Stomach smooth muscle (tissue), 2 donors: ENCODE results near the gene NFIA.

Experiments used
- H3K27ac ChIP-seq: one replicate; pipeline ENCODE4 v1.7.0; 2013; ENCODE audit warnings: mild to moderate bottlenecking, low read length, inconsistent platforms
- H3K27me3 ChIP-seq, 2 donors: one replicate each; pipeline ENCODE4 v1.7.0; 2013; ENCODE audit warnings: low read length in 2 of 2; ENCODE audit not compliant: insufficient read depth in 2 of 2, control insufficient read depth in 1 of 2
- H3K36me3 ChIP-seq, 2 donors: one replicate each; pipeline ENCODE4 v1.7.0; 2013; ENCODE audit warnings: low read length in 2 of 2; ENCODE audit not compliant: control insufficient read depth in 2 of 2, insufficient read depth in 2 of 2
- H3K4me1 ChIP-seq: one replicate; pipeline ENCODE4 v1.7.0; 2013; ENCODE audit warnings: low read length; ENCODE audit not compliant: control insufficient read depth, insufficient read depth
- H3K4me3 ChIP-seq, 2 donors: one replicate each; pipeline ENCODE4 v1.7.0; 2013; ENCODE audit warnings: low read length in 2 of 2
- H3K9ac ChIP-seq, 2 donors: one replicate each; pipeline ENCODE4 v1.7.0; 2013; ENCODE audit warnings: low read length in 2 of 2, mild to moderate bottlenecking in 1 of 2
- H3K9me3 ChIP-seq, 2 donors: one replicate each; pipeline ENCODE4 v1.7.0; 2013; ENCODE audit warnings: low read length in 2 of 2; ENCODE audit not compliant: control insufficient read depth in 2 of 2
- donor health status: healthy.
- donor health status: Pancreatic carcinoma.

NFIA gene

GRCh38 chr1:61247881-61248752 lies 165.8 kb downstream of the NFIA start:
- H3K36me3 ChIP-seq, result no peaks in the 10 kb centered on the region
- no peak overlapping the region for H3K9ac ChIP-seq
- H3K27me3 ChIP-seq, result no peaks in the 10 kb centered on the region
- no peak overlapping the region for H3K27ac ChIP-seq
- peaks cover 12% of the 10 kb centered on the region for H3K4me1 ChIP-seq
- H3K4me3 ChIP-seq, result no peak overlapping the region
- H3K9me3 ChIP-seq, result no peaks in the 10 kb centered on the region

GRCh38 chr1:61250933-61251332 lies 168.6 kb downstream of the NFIA start:
- Histone ChIP-seq H3K9me3 (no peaks in the 10 kb centered on the region), H3K27ac (no peak overlapping the region), H3K4me1 (peaks cover 24% of the 10 kb centered on the region)

GRCh38 chr1:61253059-61253735 lies 170.8 kb downstream of the NFIA start:
- Histone ChIP-seq H3K27me3 (no peaks in the 10 kb centered on the region), H3K27ac (peak overlapping the region; percentile 37), H3K36me3 (no peaks in the 10 kb centered on the region), H3K9ac (no peak overlapping the region), H3K9me3 (no peaks in the 10 kb centered on the region), H3K4me3 (no peak overlapping the region), H3K4me1 (peaks cover 22% of the 10 kb centered on the region)

More at GRCh38 chr1:61250933-61251332, 168.6 kb downstream of the NFIA start:
- Histone ChIP-seq H3K27me3 (no peaks in the 10 kb centered on the region), H3K9ac (no peak overlapping the region), H3K36me3 (no peaks in the 10 kb centered on the region), H3K4me3 (peak overlapping the region in 1 of 2 donors; percentile 3)

DNA sequence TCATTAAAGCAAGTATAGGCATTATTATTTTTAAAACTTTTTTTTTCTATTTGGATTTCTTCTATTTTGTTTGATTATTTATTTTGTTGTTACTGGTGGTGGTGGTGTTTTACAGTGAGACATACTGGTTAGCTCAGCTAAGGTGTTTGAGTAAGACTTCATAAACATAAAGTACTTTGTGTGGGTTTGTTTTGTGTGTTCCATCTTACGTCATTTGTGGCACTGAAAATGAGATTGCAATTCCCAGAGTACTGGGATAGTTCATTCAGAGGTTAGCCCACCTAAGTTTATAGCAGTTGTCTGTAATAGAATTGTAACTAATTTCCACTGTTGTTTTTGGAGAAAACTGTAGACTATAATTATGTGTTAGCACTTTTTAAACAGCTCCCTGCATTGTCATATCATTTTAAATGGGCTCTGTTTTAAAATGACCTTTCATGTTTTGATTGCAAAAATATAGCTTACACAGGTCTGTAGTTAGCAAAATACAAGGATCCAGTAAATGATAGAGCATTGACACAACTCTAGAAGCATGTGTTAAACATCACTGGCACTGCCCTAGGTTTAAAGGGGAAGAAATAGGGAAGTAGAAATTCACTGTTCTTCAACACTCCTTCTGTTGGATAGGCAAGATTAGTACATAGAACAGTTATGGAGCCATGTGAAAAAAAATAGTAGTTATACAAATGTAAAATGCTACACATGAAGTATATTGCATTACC lies 171.7 kb downstream of the NFIA start:
- H3K4me1 ChIP-seq, result peaks cover 22% of the 10 kb centered on the region

GRCh38 chr1:61254634-61255357 lies 172.4 kb downstream of the NFIA start:
- Histone ChIP-seq H3K27ac (peak overlapping the region; percentile 66), H3K9me3 (no peaks in the 10 kb centered on the region), H3K4me1 (peaks cover 22% of the 10 kb centered on the region), H3K27me3 (no peaks in the 10 kb centered on the region), H3K4me3 (peak overlapping the region; percentile 64 to 75), H3K36me3 (no peaks in the 10 kb centered on the region), H3K9ac (peak overlapping the region; percentile 67 to 68)

More for the DNA sequence above, 171.7 kb downstream of the NFIA start:
- no peaks in the 10 kb centered on the region for H3K36me3 ChIP-seq
- peak overlapping the region; percentile 66 for H3K27ac ChIP-seq
- H3K27me3 ChIP-seq, result no peaks in the 10 kb centered on the region
- no peaks in the 10 kb centered on the region for H3K9me3 ChIP-seq
- H3K9ac ChIP-seq, result peak overlapping the region in 1 of 2 donors; percentile 67
- peak overlapping the region; percentile 64 to 75 for H3K4me3 ChIP-seq

GRCh38 chr1:61255358-61255703 lies 173.0 kb downstream of the NFIA start:
- peak overlapping the region; percentile 66 for H3K27ac ChIP-seq
- peaks cover 22% of the 10 kb centered on the region for H3K4me1 ChIP-seq
- H3K27me3 ChIP-seq, result no peaks in the 10 kb centered on the region
- no peaks in the 10 kb centered on the region for H3K36me3 ChIP-seq
- peak overlapping the region; percentile 64 to 75 for H3K4me3 ChIP-seq
- peak overlapping the region; percentile 67 to 68 for H3K9ac ChIP-seq
- no peaks in the 10 kb centered on the region for H3K9me3 ChIP-seq

DNA sequence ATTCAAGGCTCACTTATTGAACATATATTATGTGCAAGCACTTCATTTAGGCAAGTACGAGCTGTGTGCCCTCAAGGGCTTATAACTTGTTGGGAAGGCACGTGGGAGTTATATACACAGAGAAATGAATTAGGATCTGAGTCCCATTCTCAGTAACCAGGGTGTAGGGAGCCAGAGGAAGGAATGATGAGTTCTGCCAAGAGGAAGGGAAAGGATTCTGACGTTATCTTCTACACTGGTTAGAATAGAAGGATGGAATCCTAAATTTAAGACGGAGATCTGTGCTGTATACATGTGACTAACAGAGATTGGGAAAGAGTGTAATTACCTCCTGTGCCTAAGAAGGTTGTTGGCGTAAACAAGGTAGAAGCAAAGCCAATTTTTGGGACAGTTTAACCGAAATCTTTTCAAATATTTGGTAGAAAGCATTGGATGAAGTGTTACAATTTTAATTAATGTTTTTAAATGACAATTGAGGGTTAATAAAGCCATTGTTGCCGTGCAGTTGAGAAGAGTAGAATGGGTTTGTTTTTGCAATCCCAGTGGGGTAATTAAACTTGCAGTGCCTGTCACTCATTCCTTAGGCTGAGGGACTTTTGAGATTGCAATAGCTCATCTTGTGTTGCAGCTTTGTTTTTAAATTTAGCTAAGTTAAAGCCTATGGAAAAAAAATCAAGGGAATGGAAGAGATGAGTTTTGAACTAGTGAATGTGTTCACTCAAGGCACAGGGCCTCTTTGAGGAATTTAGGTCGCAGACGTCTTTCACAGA lies 177.2 kb downstream of the NFIA start:
- Histone ChIP-seq H3K4me3 (no peak overlapping the region), H3K9me3 (no peaks in the 10 kb centered on the region), H3K36me3 (no peaks in the 10 kb centered on the region), H3K4me1 (peaks cover 9% of the 10 kb centered on the region), H3K27ac (no peak overlapping the region), H3K9ac (no peak overlapping the region), H3K27me3 (no peaks in the 10 kb centered on the region)

DNA sequence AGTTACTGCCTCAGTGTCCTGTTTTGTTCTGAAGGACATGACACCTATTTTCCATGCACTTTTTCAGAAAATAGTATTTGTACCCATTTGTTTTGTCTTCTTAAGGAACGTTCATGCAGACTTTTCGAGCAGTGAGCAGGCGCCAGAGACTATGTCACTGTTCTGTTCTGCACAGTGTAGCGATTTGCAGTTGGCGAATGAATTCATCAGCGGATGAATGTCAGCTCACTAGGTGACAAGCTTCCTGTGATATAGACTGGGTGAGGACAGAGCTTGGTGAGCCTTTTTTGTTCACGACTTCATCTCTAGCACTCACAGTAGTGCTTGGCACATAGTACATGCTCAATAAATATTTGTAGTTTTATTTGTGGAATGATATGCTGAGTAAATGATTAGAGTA lies 177.8 kb downstream of the NFIA start:
- Histone ChIP-seq H3K4me1 (peaks cover 3% of the 10 kb centered on the region), H3K4me3 (no peak overlapping the region), H3K9ac (no peak overlapping the region), H3K36me3 (no peaks in the 10 kb centered on the region), H3K9me3 (no peaks in the 10 kb centered on the region), H3K27me3 (no peaks in the 10 kb centered on the region), H3K27ac (no peak overlapping the region)

DNA sequence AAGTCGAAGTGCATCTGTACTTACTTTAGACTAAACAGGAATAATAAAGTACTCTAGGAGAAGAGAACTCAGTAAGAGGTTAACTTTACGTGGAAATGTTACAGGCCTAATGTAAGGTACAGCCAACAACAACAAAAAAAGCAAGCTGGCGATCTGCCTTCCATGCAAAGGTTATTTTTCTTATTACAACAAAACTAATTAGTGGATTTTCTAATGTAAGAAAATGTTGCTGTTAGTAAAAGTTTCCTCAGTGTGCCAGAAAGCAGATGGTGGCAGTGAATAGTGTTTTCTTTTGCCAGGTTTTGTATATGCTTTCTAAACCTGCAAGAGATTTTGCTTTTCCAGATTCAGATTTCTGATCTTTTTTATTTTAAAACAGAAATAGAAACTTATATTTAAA lies 179.2 kb downstream of the NFIA start:
- H3K36me3 ChIP-seq, result no peaks in the 10 kb centered on the region
- no peak overlapping the region for H3K27ac ChIP-seq
- H3K27me3 ChIP-seq, result no peaks in the 10 kb centered on the region
- H3K9ac ChIP-seq, result no peak overlapping the region
- H3K4me3 ChIP-seq, result no peak overlapping the region
- H3K4me1 ChIP-seq, result no peaks in the 10 kb centered on the region
- H3K9me3 ChIP-seq, result no peaks in the 10 kb centered on the region
